Esophagus muscularis mucosa (tissue), 4 donors: Measurements from ENCODE around the gene GNG7.
A peak's percentile ranks its signal among the peaks of the same experiment; 100 is the strongest.

ENCODE experiments used
- CTCF ChIP-seq, 3 experiments: fragments of 200-600 bp in 2 of 3; fragments of 450-650 bp in 1 of 3; sonication (generic) in 2 of 3; IDR thresholded peaks; one replicate each; pipeline ENCODE4 v1.5.1; 2017 to 2019; ENCODE audit warnings: antibody characterized with exemption in 3 of 3, mild to moderate bottlenecking in 2 of 3, moderate library complexity in 1 of 3
- EP300 ChIP-seq: sonication (generic); formaldehyde crosslinking; IDR thresholded peaks from one replicate; pipeline ENCODE4 v1.6.1; 2017; ENCODE audit warnings: antibody characterized with exemption
- POLR2A ChIP-seq: fragments of 450-650 bp; IDR thresholded peaks from one replicate; pipeline ENCODE4 v1.6.1; 2017; ENCODE audit warnings: antibody characterized with exemption, moderate library complexity, mild to moderate bottlenecking, low read depth
- POLR2AphosphoS5 ChIP-seq, 2 donors: sonication (generic); formaldehyde crosslinking; IDR thresholded peaks; one replicate each; pipeline ENCODE4 v1.6.1; 2017; ENCODE audit warnings: antibody characterized with exemption in 2 of 2

GRCh38 chr19:2494447-2495129, 207.9 kb downstream of the GNG7 start:
- no peak for TF ChIP-seq CTCF (IDR thresholded peaks at IDR 0.05)
- TF ChIP-seq POLR2A = no peak
- TF ChIP-seq POLR2AphosphoS5 (IDR thresholded peaks at IDR 0.05) = peak in 1 of 2 donors; percentile 60
- peak; percentile 34 for TF ChIP-seq EP300
